Measurements from ENCODE around the gene JMY.

JMY gene

GRCh38 chr5:79200573-79201183, 35.3 kb upstream of the JMY start:
- no peak overlapping the region for H3K4me3 ChIP-seq (ENCODE audit: low read length, poor library complexity, severe bottlenecking)
- no peaks in the 10 kb centered on the region for H3K27me3 ChIP-seq (ENCODE audit: insufficient read depth, low read length, poor library complexity, severe bottlenecking)
- no peaks in the 10 kb centered on the region for H3K9me3 ChIP-seq (ENCODE audit: insufficient read depth, low read depth, low read length)
- no peaks in the 10 kb centered on the region for H3K79me2 ChIP-seq (ENCODE audit: insufficient read depth, low read length)
- TF ChIP-seq, protein P1, sequence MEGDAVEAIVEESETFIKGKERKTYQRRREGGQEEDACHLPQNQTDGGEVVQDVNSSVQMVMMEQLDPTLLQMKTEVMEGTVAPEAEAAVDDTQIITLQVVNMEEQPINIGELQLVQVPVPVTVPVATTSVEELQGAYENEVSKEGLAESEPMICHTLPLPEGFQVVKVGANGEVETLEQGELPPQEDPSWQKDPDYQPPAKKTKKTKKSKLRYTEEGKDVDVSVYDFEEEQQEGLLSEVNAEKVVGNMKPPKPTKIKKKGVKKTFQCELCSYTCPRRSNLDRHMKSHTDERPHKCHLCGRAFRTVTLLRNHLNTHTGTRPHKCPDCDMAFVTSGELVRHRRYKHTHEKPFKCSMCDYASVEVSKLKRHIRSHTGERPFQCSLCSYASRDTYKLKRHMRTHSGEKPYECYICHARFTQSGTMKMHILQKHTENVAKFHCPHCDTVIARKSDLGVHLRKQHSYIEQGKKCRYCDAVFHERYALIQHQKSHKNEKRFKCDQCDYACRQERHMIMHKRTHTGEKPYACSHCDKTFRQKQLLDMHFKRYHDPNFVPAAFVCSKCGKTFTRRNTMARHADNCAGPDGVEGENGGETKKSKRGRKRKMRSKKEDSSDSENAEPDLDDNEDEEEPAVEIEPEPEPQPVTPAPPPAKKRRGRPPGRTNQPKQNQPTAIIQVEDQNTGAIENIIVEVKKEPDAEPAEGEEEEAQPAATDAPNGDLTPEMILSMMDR (conservative IDR thresholded peaks at IDR 0.05; ENCODE audit: low read length), result peak; percentile 75
- TF ChIP-seq EZH2phosphoT487 (IDR thresholded peaks at IDR 0.05; ENCODE audit: borderline replicate concordance), result no peak
- no peaks in the 10 kb centered on the region for H4K20me1 ChIP-seq (ENCODE audit: insufficient read depth, low read length, poor library complexity, severe bottlenecking)
- H3F3A ChIP-seq (ENCODE audit: low read depth), result no peaks in the 10 kb centered on the region
- no peak overlapping the region for H3K9ac ChIP-seq (ENCODE audit: low read depth, low read length, poor library complexity, severe bottlenecking)
- no peaks in the 10 kb centered on the region for H3K36me3 ChIP-seq (ENCODE audit: insufficient read depth, low read length)
- H3K4me1 ChIP-seq (ENCODE audit: insufficient read depth, low read length, poor library complexity, severe bottlenecking), result no peaks in the 10 kb centered on the region
- H3K9me2 ChIP-seq (replicated peaks; ENCODE audit: low read depth, low read length), result no peaks in the 10 kb centered on the region
- H3K4me2 ChIP-seq (ENCODE audit: low read depth, low read length, poor library complexity, severe bottlenecking), result no peak overlapping the region
- peak overlapping the region; percentile 64; the same call in 1 of the 2 replicates for H2AFZ ChIP-seq (ENCODE audit: low read length)

- H3F3A ChIP-seq (ENCODE audit: low read depth), result no peaks in the 10 kb centered on the region
- no peaks in the 10 kb centered on the region for H3K36me3 ChIP-seq (ENCODE audit: insufficient read depth, low read length)
- no peak overlapping the region for H3K4me3 ChIP-seq (ENCODE audit: low read length, poor library complexity, severe bottlenecking)
- H4K20me1 ChIP-seq (ENCODE audit: insufficient read depth, low read length, poor library complexity, severe bottlenecking), result no peaks in the 10 kb centered on the region
- TF ChIP-seq EZH2phosphoT487 (IDR thresholded peaks at IDR 0.05; ENCODE audit: borderline replicate concordance), result no peak
- TF ChIP-seq, protein P1 (conservative IDR thresholded peaks at IDR 0.05; ENCODE audit: low read length), result no peak
- H3K9me2 ChIP-seq (replicated peaks; ENCODE audit: low read depth, low read length), result no peaks in the 10 kb centered on the region
- no peak overlapping the region for H3K9ac ChIP-seq (ENCODE audit: low read depth, low read length, poor library complexity, severe bottlenecking)
- H3K4me2 ChIP-seq (ENCODE audit: low read depth, low read length, poor library complexity, severe bottlenecking), result no peak overlapping the region
- H3K79me2 ChIP-seq (ENCODE audit: insufficient read depth, low read length), result no peaks in the 10 kb centered on the region
- no peaks in the 10 kb centered on the region for H3K4me1 ChIP-seq (ENCODE audit: insufficient read depth, low read length, poor library complexity, severe bottlenecking)
- H2AFZ ChIP-seq (ENCODE audit: low read length), result no peak overlapping the region
- H3K9me3 ChIP-seq (ENCODE audit: insufficient read depth, low read depth, low read length), result no peaks in the 10 kb centered on the region
- H3K27me3 ChIP-seq (ENCODE audit: insufficient read depth, low read length, poor library complexity, severe bottlenecking), result no peaks in the 10 kb centered on the region
Observed at GRCh38 chr5:79201206-79201605, 34.7 kb upstream of the JMY start.

DNA sequence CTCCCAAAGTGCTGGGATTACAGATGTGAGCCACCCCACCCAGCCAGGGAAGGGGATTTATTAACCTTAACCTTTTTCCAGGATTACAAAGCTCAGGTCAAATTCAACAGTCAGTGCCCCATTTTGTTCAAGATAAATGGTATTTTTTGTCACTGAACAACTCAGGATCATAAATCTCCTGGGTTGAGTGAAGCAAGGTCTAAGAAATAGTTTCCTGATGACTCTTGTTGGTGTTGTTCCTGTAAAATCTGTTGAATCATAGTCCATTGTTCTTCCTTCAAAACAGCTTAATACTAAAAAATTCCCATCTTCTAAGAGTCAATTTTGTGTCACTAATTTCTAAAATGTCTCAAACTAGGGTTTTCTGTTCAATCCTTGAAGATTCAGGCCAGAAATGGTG, 33.9 kb upstream of the JMY start:
- Histone ChIP-seq H3F3A (ENCODE audit: low read depth) (no peaks in the 10 kb centered on the region), H3K36me3 (ENCODE audit: insufficient read depth, low read length) (no peaks in the 10 kb centered on the region), H3K4me1 (ENCODE audit: insufficient read depth, low read length, poor library complexity, severe bottlenecking) (no peaks in the 10 kb centered on the region), H4K20me1 (ENCODE audit: insufficient read depth, low read length, poor library complexity, severe bottlenecking) (no peaks in the 10 kb centered on the region), H3K4me3 (ENCODE audit: low read length, poor library complexity, severe bottlenecking) (no peak overlapping the region), H3K9me2 (replicated peaks; ENCODE audit: low read depth, low read length) (no peaks in the 10 kb centered on the region), H2AFZ (ENCODE audit: low read length) (no peak overlapping the region), H3K4me2 (ENCODE audit: low read depth, low read length, poor library complexity, severe bottlenecking) (no peak overlapping the region), H3K9me3 (ENCODE audit: insufficient read depth, low read depth, low read length) (no peaks in the 10 kb centered on the region), H3K79me2 (ENCODE audit: insufficient read depth, low read length) (no peaks in the 10 kb centered on the region), H3K9ac (ENCODE audit: low read depth, low read length, poor library complexity, severe bottlenecking) (no peak overlapping the region), H3K27me3 (ENCODE audit: insufficient read depth, low read length, poor library complexity, severe bottlenecking) (no peaks in the 10 kb centered on the region)
- TF ChIP-seq, protein P1 (conservative IDR thresholded peaks at IDR 0.05; ENCODE audit: low read length), result no peak
- no peak for TF ChIP-seq EZH2phosphoT487 (IDR thresholded peaks at IDR 0.05; ENCODE audit: borderline replicate concordance)

Data from Loucy (cell line).